GM18507 (cell line): ENCODE results near the gene SORL1.
"Not testable (repeated sequence)": the region's sequence is repeated elsewhere in the genome, so short reads cannot be mapped to it uniquely, and the experiment has no call there.

ENCODE experiments used
- DNase-seq: peaks from one replicate; pipeline ENCODE4 v3.0.0; 2011; ENCODE audit warnings: low read depth; ENCODE audit not compliant: insufficient read length; ENCODE audit errors: extremely low spot score
- FAIRE-seq: peaks from 2 replicates; lab custom pipeline; 2011; peaks lifted over from hg19 to GRCh38; lab: Jason Lieb, UNC

The SORL1 gene

GRCh38 chr11:121636081-121636799 lies 184.1 kb downstream of the SORL1 start:
- DNase-seq (no peak), FAIRE-seq (no peak)

GRCh38 chr11:121636800-121637176 lies 184.7 kb downstream of the SORL1 start:
- FAIRE-seq: no peak

GRCh38 chr11:121637587-121637986 lies 185.5 kb downstream of the SORL1 start:
- not testable (repeated sequence) for FAIRE-seq, DNase-seq

More at GRCh38 chr11:121636800-121637176, 184.7 kb downstream of the SORL1 start:
- no peak for DNase-seq

GRCh38 chr11:121643479-121644186 lies 191.5 kb downstream of the SORL1 start:
- no peak for DNase-seq
- FAIRE-seq: no peak

- FAIRE-seq: no peak
- DNase-seq: no peak
Observed at GRCh38 chr11:121644187-121644512, 192.0 kb downstream of the SORL1 start.

GRCh38 chr11:121645001-121645400 lies 192.9 kb downstream of the SORL1 start:
- DNase-seq (no peak), FAIRE-seq (no peak)

GRCh38 chr11:121645596-121645995 lies 193.5 kb downstream of the SORL1 start:
- FAIRE-seq (no peak), DNase-seq (no peak)

- no peak for FAIRE-seq
- DNase-seq: no peak
Observed at GRCh38 chr11:121648306-121648705, 196.2 kb downstream of the SORL1 start.

- DNase-seq (no peak), FAIRE-seq (no peak)
Observed at GRCh38 chr11:121649798-121650197, 197.7 kb downstream of the SORL1 start.

- no peak for DNase-seq
- no peak for FAIRE-seq
Observed at GRCh38 chr11:121650351-121651256, 198.5 kb downstream of the SORL1 start.

GRCh38 chr11:121651257-121651605 lies 199.1 kb downstream of the SORL1 start:
- DNase-seq (no peak), FAIRE-seq (no peak)

GRCh38 chr11:121652971-121653370 lies 200.9 kb downstream of the SORL1 start:
- DNase-seq (no peak), FAIRE-seq (no peak)

- no peak for DNase-seq
- no peak for FAIRE-seq
Observed at GRCh38 chr11:121654259-121654842, 202.2 kb downstream of the SORL1 start.

GRCh38 chr11:121654843-121655536 lies 202.9 kb downstream of the SORL1 start:
- FAIRE-seq (no peak), DNase-seq (no peak)

GRCh38 chr11:121655537-121656327 lies 203.6 kb downstream of the SORL1 start:
- FAIRE-seq (peak; percentile 79), DNase-seq (peak; percentile 81)

GRCh38 chr11:121656328-121657090 lies 204.4 kb downstream of the SORL1 start:
- FAIRE-seq: no peak

GRCh38 chr11:121657146-121657545 lies 205.0 kb downstream of the SORL1 start:
- DNase-seq: no peak
- no peak for FAIRE-seq

More at GRCh38 chr11:121656328-121657090, 204.4 kb downstream of the SORL1 start:
- no peak for DNase-seq

- DNase-seq (no peak), FAIRE-seq (no peak)
Observed at GRCh38 chr11:121659811-121660210, 207.7 kb downstream of the SORL1 start.
